Measurements from ENCODE around the gene TM4SF1. TPM values are rescaled to one million over a fixed set of nuclear protein-coding genes. Genes with fewer than 3 reads are reported as not detected.

Gene TM4SF1
- polyA plus RNA-seq, 1 donor from 2014 or later: 0.81 TPM

- no peaks in the 10 kb centered on the region for H3K9me2 ChIP-seq (ENCODE audit: insufficient read depth, low read length)
- TF ChIP-seq POLR2AphosphoS5 (IDR thresholded peaks at IDR 0.05) (no peak), MXI1 (conservative IDR thresholded peaks at IDR 0.05; ENCODE audit: poor library complexity, severe bottlenecking) (no peak), RAD21 (conservative IDR thresholded peaks at IDR 0.05) (no peak), TAF1 (IDR thresholded peaks at IDR 0.05; ENCODE audit: low read depth) (no peak), CTCF (IDR thresholded peaks at IDR 0.05; ENCODE audit: poor library complexity, severe bottlenecking) (no peak), EZH2 (IDR thresholded peaks at IDR 0.05; ENCODE audit: borderline replicate concordance, insufficient read depth, low read length, poor library complexity, severe bottlenecking) (no peak), SMC3 (conservative IDR thresholded peaks at IDR 0.05; ENCODE audit: poor library complexity) (no peak), REST (IDR thresholded peaks at IDR 0.05; ENCODE audit: borderline replicate concordance) (no peak), EP300 (conservative IDR thresholded peaks at IDR 0.05; ENCODE audit: poor library complexity, severe bottlenecking) (no peak)
- H4K20me1 ChIP-seq (ENCODE audit: insufficient read depth): no peaks in the 10 kb centered on the region
- H3K27me3 ChIP-seq (ENCODE audit: insufficient read depth, low read depth, low read length): no peaks in the 10 kb centered on the region
- H3K27ac ChIP-seq (ENCODE audit: low read length): no peak within 1 kb of the TSS
- no peak within 1 kb of the TSS for H2AFZ ChIP-seq (ENCODE audit: low read depth, low read length)
- no peak within 1 kb of the TSS for H3K4me3 ChIP-seq (ENCODE audit: low read length)
- no peaks in the 10 kb centered on the region for H3K79me2 ChIP-seq (replicated peaks; ENCODE audit: insufficient read depth, low read length)
- no peak within 1 kb of the TSS for H3K4me2 ChIP-seq (ENCODE audit: low read length)
- H3K9ac ChIP-seq (ENCODE audit: low read length): no peak within 1 kb of the TSS
- no peaks in the 10 kb centered on the region for H3K9me3 ChIP-seq (ENCODE audit: low read length)
- no peaks in the 10 kb centered on the region for H3K36me3 ChIP-seq (ENCODE audit: insufficient read depth, low read length)
- no peaks in the 10 kb centered on the region for H3F3A ChIP-seq (ENCODE audit: insufficient read depth, low read length, poor library complexity, severe bottlenecking)
These were observed 44.1 kb downstream of the TM4SF1 start, which contains the start of gene TM4SF18 for GRCh38 chr3:149333176-149333859. TSS of gene TM4SF18 (minus strand) at chr3:149333636. CDS start at chr3:149333382, 254 bp downstream.

GRCh38 chr3:149332771-149333170, 44.7 kb downstream of the TM4SF1 start:
- no peak overlapping the region for H3K4me2 ChIP-seq (ENCODE audit: low read length)
- H3K36me3 ChIP-seq (ENCODE audit: insufficient read depth, low read length): no peaks in the 10 kb centered on the region
- H3K4me3 ChIP-seq (ENCODE audit: low read length): no peak overlapping the region
- no peaks in the 10 kb centered on the region for H3F3A ChIP-seq (ENCODE audit: insufficient read depth, low read length, poor library complexity, severe bottlenecking)
- no peak for TF ChIP-seq SMC3 (conservative IDR thresholded peaks at IDR 0.05; ENCODE audit: poor library complexity)
- TF ChIP-seq EZH2 (IDR thresholded peaks at IDR 0.05; ENCODE audit: borderline replicate concordance, insufficient read depth, low read length, poor library complexity, severe bottlenecking): no peak
- no peak for TF ChIP-seq RAD21 (conservative IDR thresholded peaks at IDR 0.05)
- no peak for TF ChIP-seq REST (IDR thresholded peaks at IDR 0.05; ENCODE audit: borderline replicate concordance)
- TF ChIP-seq POLR2AphosphoS5 (IDR thresholded peaks at IDR 0.05): no peak
- no peak for TF ChIP-seq EP300 (conservative IDR thresholded peaks at IDR 0.05; ENCODE audit: poor library complexity, severe bottlenecking)
- no peak for TF ChIP-seq CTCF (IDR thresholded peaks at IDR 0.05; ENCODE audit: poor library complexity, severe bottlenecking)
- TF ChIP-seq TAF1 (IDR thresholded peaks at IDR 0.05; ENCODE audit: low read depth): no peak
- TF ChIP-seq MXI1 (conservative IDR thresholded peaks at IDR 0.05; ENCODE audit: poor library complexity, severe bottlenecking): no peak
- no peaks in the 10 kb centered on the region for H3K9me3 ChIP-seq (ENCODE audit: low read length)
- H3K27ac ChIP-seq (ENCODE audit: low read length): no peak overlapping the region
- no peaks in the 10 kb centered on the region for H3K79me2 ChIP-seq (replicated peaks; ENCODE audit: insufficient read depth, low read length)
- H2AFZ ChIP-seq (ENCODE audit: low read depth, low read length): no peak overlapping the region
- no peak overlapping the region for H3K9ac ChIP-seq (ENCODE audit: low read length)
- no peaks in the 10 kb centered on the region for H3K9me2 ChIP-seq (ENCODE audit: insufficient read depth, low read length)
- no peaks in the 10 kb centered on the region for H4K20me1 ChIP-seq (ENCODE audit: insufficient read depth)
- H3K27me3 ChIP-seq (ENCODE audit: insufficient read depth, low read depth, low read length): no peaks in the 10 kb centered on the region

Measured in neural cell (in vitro differentiated cells).